Measurements from ENCODE around the gene PPP1R16B.

DNA sequence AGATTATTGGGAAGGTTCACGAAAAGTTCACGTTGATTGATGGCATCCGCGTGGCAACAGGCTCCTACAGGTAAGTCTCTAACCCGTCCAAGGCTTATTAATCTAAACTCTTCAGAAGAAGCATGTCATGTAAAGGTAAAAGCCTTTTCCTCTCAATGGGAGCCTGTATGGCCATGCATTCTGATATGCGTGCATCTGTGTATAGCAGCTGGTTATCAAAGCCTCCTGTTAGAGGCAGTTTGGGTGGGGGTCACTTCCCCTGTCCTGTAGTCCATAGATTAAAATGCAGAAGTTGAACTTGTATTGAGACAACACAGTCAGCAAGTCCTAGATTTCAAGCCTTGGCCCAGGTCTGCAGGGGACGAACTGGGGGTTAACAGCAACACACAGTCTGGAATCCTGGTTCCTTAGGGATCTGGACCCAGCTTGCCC, 142.4 kb downstream of the PPP1R16B start:
- TF ChIP-seq, protein P1, sequence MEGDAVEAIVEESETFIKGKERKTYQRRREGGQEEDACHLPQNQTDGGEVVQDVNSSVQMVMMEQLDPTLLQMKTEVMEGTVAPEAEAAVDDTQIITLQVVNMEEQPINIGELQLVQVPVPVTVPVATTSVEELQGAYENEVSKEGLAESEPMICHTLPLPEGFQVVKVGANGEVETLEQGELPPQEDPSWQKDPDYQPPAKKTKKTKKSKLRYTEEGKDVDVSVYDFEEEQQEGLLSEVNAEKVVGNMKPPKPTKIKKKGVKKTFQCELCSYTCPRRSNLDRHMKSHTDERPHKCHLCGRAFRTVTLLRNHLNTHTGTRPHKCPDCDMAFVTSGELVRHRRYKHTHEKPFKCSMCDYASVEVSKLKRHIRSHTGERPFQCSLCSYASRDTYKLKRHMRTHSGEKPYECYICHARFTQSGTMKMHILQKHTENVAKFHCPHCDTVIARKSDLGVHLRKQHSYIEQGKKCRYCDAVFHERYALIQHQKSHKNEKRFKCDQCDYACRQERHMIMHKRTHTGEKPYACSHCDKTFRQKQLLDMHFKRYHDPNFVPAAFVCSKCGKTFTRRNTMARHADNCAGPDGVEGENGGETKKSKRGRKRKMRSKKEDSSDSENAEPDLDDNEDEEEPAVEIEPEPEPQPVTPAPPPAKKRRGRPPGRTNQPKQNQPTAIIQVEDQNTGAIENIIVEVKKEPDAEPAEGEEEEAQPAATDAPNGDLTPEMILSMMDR (IDR thresholded peaks at IDR 0.05; ENCODE audit: poor library complexity, severe bottlenecking), result no peak
- TF ChIP-seq POLR2AphosphoS5 (IDR thresholded peaks at IDR 0.05), result no peak
- TF ChIP-seq TAF1 (IDR thresholded peaks at IDR 0.05; ENCODE audit: low read depth), result no peak
- TF ChIP-seq, protein P2, sequence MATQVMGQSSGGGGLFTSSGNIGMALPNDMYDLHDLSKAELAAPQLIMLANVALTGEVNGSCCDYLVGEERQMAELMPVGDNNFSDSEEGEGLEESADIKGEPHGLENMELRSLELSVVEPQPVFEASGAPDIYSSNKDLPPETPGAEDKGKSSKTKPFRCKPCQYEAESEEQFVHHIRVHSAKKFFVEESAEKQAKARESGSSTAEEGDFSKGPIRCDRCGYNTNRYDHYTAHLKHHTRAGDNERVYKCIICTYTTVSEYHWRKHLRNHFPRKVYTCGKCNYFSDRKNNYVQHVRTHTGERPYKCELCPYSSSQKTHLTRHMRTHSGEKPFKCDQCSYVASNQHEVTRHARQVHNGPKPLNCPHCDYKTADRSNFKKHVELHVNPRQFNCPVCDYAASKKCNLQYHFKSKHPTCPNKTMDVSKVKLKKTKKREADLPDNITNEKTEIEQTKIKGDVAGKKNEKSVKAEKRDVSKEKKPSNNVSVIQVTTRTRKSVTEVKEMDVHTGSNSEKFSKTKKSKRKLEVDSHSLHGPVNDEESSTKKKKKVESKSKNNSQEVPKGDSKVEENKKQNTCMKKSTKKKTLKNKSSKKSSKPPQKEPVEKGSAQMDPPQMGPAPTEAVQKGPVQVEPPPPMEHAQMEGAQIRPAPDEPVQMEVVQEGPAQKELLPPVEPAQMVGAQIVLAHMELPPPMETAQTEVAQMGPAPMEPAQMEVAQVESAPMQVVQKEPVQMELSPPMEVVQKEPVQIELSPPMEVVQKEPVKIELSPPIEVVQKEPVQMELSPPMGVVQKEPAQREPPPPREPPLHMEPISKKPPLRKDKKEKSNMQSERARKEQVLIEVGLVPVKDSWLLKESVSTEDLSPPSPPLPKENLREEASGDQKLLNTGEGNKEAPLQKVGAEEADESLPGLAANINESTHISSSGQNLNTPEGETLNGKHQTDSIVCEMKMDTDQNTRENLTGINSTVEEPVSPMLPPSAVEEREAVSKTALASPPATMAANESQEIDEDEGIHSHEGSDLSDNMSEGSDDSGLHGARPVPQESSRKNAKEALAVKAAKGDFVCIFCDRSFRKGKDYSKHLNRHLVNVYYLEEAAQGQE (IDR thresholded peaks at IDR 0.05; ENCODE audit: borderline replicate concordance), result no peak
- TF ChIP-seq MXI1 (conservative IDR thresholded peaks at IDR 0.05; ENCODE audit: poor library complexity, severe bottlenecking), result no peak
- TF ChIP-seq RAD21 (conservative IDR thresholded peaks at IDR 0.05), result no peak
- TF ChIP-seq EZH2 (IDR thresholded peaks at IDR 0.05; ENCODE audit: borderline replicate concordance, insufficient read depth, low read length, poor library complexity, severe bottlenecking), result no peak
